GM12875 (cell line): ENCODE measurements around the gene OLFML2B.

Source experiments
- H3K4me3 ChIP-seq: one replicate; pipeline ENCODE4 v1.5.1; 2011; ENCODE audit warnings: low read depth, low read length, control low read depth
- CTCF ChIP-seq: IDR thresholded peaks from 2 replicates; pipeline ENCODE4 v1.5.1; 2011; ENCODE audit warnings: low read depth, mild to moderate bottlenecking, control low read depth, inconsistent platforms, low read length, moderate library complexity, borderline replicate concordance; ENCODE audit not compliant: insufficient read depth

Gene OLFML2B

GRCh38 chr1:162000053-162000420 is 23.6 kb downstream of the OLFML2B start:
- no peak for TF ChIP-seq CTCF
- H3K4me3 ChIP-seq: no peak overlapping the region

- no peak overlapping the region for H3K4me3 ChIP-seq
Observed at GRCh38 chr1:161999301-162000052, 24.2 kb downstream of the OLFML2B start.

GRCh38 chr1:161998811-161999210 is 24.9 kb downstream of the OLFML2B start:
- no peak for TF ChIP-seq CTCF
- no peak overlapping the region for H3K4me3 ChIP-seq

More at GRCh38 chr1:161999301-162000052, 24.2 kb downstream of the OLFML2B start:
- no peak for TF ChIP-seq CTCF

GRCh38 chr1:161997152-161997551 is 26.5 kb downstream of the OLFML2B start:
- no peak overlapping the region for H3K4me3 ChIP-seq
- no peak for TF ChIP-seq CTCF

GRCh38 chr1:161994175-161994668 is 29.4 kb downstream of the OLFML2B start:
- no peak overlapping the region for H3K4me3 ChIP-seq
- TF ChIP-seq CTCF: no peak

GRCh38 chr1:161993576-161993975 is 30.1 kb downstream of the OLFML2B start:
- TF ChIP-seq CTCF: no peak

DNA sequence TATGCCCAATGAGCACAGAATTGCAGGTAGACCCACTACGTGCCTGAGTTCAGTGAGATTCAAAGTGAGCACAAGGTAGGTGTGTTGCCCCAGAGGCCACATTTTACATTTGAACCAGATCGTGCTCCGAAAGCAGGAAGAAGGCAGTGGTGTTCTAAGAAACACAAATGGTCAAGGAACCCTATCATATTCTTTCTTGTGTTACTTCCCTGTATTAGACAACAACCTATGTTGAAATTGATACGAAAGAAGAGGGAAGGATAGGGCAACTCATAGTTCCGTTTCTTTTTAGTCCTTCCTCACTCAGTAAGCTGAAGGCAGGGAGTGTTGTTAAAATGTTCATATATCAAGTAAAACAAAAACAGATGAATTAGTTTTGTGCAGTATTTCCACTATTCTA is 33.9 kb downstream of the OLFML2B start:
- no peak overlapping the region for H3K4me3 ChIP-seq

More at GRCh38 chr1:161993576-161993975, 30.1 kb downstream of the OLFML2B start:
- H3K4me3 ChIP-seq: no peak overlapping the region

More for the DNA sequence above, 33.9 kb downstream of the OLFML2B start:
- TF ChIP-seq CTCF: no peak
